GM18861 (cell line): ENCODE measurements around the gene ZDHHC19.
A peak's percentile ranks its signal among the peaks of the same experiment; 100 is the strongest.
"Not testable (repeated sequence)": the region's sequence is repeated elsewhere in the genome, so short reads cannot be mapped to it uniquely, and the experiment has no call there.

ENCODE experiments used
- ATAC-seq: cut with Tn5 transposase; IDR thresholded peaks from one replicate; pipeline ENCODE4 v1.9.1; 2021; ENCODE audit not compliant: unreplicated experiment

The ZDHHC19 gene

DNA sequence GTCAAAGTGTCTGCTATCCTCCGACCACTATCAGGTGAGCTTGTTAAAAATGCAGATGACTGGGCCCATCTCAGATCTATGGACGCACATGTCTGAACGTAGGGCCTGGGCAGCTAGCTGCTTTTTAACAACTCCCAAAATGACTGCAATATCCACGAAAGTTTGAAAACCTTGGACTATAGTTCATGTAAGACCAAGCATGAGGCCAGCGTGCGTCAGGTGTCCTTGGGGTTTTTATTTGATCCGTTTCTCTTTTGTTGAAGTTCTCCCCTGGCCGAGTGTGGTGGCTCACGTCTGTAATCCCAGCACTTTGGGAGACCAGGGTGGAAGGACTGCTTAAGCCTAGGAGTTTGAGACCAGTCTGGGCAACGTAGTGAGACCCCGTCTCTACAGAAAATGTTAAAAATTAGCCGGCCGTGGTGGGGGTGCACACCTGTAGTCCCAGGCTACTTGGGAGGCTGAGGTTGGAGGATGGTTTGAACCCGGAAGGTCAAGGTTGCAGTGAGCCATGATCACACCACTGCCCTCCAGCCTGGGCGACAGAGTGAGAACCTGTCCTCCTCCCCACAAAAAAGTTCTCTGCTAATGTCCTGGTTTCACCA is 14.7 kb upstream of the ZDHHC19 start:
- no peak for ATAC-seq

DNA sequence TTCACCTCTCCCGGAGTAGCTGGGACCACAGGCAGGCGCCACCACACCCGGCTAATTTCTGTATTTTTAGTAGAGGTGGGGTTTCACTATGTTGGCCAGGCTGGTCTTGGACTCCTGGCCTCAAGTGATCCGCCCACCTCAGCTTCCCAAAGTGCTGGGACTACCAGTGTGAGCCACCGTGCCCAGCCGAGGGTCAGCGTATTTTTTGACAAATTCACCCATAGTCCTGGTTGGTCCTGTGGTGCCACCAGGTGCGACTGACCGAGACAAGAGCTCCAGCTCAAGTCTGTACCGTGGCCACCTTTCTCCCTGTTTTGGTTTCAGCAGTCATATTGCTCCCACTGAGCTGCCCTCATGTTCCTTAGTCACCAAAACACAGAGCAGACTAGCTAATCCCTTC is 13.9 kb upstream of the ZDHHC19 start:
- no peak for ATAC-seq

DNA sequence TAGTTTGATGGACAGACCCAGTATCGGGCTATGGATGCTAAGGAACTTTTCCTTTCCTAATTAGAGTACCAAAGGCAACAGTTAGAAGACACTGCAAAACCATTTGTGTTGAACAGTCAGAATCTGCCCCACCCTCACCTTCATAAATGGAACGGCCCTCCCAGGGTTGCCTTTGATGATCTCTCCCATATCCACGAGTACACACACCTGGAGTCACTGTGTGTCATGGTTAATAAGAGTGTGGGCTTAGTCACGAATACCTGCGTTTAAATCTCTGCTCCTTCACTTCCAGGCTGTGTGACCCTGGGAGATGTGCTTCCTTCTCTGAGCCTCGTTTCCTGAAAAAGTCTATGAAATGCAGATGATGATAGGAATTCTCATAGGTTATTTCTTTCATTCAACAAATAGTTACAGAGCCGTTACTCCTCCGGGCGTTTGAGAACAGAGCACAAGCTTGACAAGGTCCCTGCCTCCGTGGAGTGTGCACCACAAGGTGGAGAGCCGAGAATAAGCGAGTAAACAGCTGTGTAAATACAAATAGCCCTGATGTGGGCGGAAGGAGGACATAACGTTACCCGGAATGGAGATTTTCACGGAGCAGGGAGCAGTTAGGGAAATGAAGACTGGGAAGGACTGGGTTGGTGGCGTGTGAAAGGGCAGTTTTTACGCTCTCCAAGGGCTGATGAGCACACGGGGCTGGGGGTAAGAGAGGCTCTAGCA is 11.8 kb upstream of the ZDHHC19 start:
- no peak for ATAC-seq

DNA sequence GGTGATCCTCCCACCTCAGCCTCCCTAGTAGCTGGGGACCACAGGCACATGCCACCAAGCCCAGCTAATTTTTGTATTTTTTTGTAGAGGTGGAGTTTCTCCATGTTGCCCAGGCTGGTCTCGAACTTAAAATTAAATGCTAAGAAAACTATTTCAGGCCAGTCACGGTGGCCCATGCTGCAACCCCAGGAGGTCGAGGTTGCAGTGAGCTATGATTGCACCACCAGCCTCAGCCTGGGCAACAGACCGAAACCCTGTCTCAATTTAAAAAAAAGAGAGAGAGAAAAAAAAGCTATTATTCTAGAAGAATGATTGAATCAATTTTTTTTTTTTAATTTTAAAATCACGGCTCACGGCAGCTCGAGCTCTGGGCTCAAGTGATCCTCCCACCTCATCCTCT is 9.8 kb upstream of the ZDHHC19 start:
- ATAC-seq = no peak

DNA sequence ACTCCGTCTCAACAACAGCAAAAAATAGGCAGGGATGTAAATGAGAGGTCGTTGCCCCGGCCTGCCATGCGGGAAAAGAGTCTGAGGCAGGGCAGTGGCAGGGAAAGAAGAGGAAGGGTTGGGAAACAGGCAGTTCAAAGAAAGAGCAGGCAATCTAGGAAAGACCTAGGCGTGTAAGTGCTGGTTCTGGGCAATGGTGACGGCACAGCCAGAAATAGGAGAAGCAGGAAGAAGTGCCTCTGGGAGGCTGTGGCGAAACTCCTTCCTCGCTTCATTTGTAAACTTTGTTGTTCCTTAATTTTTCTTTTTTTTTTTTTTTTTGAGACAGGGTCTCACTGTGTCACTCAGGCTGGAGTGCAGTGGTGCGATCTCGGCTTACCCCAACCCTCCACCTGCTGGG is 9.4 kb upstream of the ZDHHC19 start:
- no peak for ATAC-seq

DNA sequence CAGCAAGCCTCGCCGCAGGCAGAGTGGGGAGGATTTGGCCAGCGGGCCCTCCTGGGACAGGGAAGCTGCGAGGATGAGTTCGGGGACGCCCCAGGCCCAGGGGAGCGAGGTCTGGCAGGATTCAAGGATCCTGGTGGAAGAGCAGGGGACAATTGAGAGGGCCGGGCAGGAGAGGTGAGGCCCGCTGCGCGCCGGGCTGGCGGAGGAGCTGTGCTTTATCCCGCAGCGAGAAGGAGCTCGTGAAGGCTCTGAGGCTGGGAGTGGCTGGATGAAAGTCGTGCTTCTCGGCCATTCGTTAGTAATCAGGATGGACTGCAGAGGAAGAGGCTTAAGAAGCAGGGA is 8.7 kb upstream of the ZDHHC19 start:
- no peak for ATAC-seq

DNA sequence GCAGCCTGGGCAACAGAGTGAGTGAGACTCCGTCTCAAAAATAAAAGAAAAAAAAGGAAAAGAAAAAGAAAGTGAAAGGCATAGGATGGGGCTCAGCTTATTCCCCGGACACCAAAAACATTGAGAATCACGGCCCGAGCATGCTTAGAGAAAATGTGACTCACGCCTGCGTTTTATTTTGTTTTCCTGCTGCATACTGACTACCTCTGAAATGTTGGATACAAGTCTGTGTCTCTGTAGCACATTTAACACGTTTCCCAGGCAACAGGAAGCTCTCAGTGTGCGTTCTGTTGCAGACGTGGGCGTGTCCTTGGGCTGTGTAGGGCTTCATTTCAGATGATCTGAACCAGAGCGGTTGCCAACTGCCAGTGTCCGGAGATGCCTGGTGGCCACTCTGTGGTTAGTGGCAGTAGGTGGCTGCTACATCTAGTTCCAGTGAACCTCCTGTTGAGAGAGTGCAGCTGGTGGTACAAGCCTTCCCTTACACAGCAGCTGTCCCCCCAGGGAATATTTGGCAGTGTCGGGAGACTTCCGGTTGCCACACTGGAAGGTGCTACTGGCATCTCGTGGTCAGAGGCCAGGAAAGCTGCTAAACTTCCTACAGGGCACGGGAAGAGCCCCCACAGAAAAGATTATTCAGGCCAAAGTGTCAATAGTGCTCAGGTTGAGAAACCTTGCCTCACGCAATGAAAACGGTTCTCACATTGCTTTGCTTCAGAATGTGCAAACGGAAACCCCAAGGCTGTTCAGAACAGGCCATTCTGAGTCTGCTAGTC is 8.2 kb upstream of the ZDHHC19 start:
- peak; percentile 76 for ATAC-seq

DNA sequence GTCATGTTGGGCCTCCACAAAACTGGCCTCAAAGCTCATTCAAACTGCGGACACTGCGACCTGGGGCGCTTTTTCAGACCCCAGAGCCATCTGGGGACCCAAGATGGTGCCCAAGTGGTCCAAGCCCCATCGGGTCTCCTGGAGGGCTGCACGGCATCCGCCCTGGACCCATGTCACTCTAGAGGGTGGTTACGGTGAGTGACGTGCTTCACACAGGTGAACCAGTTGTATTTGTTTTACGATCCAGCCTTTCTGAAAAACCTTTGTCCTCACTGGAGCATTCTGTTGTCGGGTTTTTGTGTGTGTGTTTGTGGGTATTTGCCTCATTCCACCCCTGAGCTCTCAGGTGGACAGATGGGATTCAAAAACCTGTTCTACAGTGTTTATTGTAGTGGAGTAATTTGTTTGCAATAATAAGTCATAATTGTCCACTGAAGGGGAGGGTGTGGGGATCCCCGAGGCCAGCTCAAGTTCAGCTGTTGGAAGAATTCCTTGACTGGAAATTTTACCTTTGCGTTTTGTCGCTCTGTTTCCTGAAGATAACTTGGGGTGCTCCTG is 7.0 kb upstream of the ZDHHC19 start:
- no peak for ATAC-seq

DNA sequence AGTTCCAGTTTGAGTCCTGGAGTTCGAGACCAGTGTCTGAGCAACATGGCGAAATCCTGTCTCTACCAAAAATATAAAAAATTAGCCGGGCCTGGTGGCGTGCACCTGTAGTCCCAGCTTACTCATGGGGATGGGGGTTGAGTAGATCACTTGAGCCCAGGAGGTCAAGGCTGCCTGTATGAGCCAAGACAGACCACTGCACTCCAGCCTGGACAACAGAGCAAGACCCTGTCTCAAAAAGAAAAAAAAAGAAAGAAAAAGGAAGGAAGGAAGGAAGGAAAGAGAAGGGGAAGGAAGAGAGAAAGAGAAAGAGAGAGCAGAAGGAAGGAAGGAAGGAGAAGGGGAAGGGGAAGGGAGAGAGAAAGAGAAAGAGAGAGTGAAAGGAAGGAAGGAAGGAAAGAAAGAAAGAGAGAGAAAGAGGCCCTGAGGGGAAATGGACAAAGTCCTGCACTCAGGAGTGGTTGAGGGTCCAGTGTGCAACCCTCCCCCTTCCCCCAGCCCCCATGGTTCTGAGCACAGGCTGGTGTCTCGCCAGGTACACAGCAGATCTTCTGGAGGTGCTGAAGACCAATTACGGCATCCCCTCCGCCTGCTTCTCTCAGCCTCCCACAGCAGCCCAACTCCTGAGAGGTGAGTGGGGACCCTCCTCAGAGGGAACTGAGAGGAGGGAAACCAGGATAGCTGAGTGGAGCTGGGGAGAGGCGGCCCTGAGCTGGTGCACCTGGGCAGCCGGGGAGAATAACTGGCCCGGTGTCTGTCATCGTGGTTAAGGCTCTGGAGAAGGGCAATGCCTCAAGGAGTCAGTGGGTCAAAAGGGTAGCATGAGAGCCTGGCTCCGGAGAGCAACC is 6.3 kb upstream of the ZDHHC19 start:
- ATAC-seq = no peak

DNA sequence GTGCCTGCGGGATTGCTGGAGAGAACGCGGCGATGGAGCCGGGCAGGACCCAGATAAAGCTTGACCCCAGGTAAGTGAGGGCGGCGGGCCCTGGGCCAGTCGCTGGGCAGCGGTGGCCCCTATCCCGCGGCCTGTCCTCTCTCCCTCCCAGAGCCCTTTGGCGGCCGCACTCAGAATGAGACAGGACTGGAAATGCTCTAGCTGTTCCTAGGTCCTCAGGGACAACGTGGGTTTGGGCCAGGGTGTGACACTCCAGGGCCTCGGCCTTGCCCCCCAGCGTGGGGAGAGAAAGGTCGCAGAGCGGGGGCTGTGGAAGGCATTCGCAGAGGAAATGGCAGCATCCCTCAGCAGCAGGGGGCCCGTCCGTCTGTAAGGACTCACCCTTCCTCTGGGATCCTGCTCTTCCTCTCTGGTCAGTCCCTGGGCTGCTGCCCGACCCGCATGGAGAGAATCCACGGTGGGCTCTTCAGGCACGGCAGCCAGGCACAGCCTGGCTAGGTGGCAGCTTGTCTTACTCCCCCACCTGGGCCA is 5.5 kb upstream of the ZDHHC19 start:
- ATAC-seq = no peak

DNA sequence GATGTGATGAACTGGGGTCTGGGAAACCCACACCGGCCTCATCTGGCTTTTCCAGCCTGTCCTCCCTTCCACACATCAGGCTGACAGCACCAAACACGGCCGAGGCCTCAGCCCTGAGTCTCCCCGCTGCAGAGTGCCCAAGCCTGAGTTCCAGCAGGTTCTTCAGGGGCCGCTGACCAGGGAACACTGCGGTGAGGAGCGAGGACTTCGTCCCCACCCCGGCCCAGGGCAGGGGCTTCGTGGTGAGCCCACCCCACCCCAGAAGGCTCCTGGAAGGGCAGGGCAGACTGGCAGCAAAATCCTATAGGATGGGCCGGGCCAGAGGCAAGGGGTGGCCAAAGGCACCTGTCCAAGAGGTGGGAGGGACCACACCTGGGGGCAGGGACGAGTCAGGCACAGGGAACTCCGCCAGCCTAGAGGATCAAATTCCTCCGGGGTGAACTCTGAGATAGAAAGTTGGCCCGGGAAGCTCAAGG is 4.9 kb upstream of the ZDHHC19 start, which contains the start of gene SLC51A:
Gene SLC51A, plus strand, starts transcription at position 446 of the 476 bp plus-strand sequence. CDS start 179 bp downstream, outside the sequence.
- ATAC-seq = no peak

DNA sequence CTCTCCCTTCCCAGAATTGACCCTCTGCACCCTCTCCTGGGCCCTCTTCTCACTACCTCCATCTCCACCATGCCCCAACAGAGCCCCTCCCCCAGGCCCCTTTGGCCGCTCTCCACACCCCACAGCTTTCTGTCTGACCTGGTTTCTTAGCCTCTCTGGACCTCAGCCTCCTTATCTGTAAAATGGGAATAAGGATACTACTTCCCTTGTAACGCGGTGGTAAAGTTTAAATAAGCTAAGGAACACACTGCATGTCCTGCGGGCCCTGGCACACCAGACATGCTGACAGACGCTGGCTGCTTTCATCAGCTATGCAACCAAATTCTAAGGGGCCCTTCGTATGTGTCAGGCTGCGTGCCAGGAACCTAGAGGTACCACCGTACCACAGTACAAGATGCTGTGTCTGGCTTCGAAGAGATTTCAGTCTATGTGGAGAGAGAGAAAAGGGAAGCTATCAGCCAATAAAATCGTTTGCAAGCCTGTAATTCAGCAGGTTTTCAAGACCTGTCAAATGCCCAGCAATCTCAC is 4.4 kb upstream of the ZDHHC19 start:
- no peak for ATAC-seq

DNA sequence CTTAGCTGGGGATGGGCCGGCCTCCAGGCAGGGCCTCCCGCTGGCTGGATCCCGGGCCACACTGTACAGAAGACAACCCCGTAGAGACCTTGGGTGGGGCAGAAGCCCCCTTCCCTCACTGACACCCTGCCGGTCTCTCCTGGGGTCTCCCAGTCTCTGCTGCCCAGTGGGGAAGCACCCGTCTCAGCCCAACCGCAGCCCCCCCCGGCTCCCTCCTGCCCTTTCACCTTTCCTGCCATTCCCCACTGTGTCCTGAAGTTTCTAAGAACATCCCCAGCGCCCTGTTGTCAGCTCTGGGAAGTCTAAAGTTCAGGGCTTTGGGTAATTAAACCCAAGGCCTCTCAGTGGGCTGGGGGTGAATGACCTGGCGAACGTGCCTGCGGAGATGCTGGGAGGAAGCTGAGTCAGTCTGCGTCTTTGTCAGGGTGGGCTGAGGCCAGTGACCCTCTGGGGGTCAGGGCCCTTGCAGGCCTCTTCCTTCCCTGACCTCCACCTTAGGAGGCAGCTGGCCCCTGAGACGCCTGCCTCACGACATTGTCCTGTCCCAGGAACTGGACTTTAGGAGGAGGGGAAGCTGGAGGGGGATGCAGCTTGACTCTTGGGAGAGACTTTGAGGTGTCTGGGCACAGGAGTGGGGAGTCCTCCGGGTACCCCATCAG is 3.7 kb upstream of the ZDHHC19 start:
- no peak for ATAC-seq

DNA sequence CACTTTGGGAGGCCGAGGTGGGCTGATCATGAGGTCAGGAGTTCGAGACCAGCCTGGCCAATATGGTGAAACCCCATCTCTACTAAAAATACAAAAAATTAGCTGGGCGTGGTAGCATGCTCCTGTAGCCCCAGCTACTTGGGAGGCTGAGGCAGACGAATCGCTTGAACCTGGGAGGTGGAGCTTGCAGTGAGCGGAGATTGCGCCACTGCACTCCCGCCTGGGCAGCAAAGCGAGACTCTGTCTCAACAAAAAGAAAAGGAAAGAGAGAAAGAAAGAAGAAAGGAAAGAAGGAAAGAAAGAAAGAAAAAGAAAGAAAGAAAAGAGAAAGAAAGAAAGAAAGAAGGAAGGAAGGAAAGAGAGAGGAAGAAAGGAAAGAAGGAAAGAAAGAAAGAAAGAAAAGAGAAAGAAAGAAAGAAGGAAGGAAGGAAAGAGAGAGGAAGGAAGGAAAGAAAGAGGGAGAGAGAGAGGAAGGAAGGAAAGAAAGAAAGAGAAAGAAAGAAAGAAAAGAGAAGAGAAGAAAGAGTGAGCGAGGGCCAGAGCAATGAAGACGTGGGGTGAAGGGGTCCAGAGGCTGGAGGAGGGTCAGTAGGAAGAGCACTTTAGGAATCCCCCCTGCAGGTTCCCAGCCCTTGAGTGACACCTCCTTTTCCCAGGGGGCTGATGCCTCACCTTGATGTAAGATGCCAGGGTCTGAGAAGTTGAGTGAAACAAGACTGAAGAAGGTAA is 1.1 kb downstream of the ZDHHC19 start:
- not testable (repeated sequence) for ATAC-seq

DNA sequence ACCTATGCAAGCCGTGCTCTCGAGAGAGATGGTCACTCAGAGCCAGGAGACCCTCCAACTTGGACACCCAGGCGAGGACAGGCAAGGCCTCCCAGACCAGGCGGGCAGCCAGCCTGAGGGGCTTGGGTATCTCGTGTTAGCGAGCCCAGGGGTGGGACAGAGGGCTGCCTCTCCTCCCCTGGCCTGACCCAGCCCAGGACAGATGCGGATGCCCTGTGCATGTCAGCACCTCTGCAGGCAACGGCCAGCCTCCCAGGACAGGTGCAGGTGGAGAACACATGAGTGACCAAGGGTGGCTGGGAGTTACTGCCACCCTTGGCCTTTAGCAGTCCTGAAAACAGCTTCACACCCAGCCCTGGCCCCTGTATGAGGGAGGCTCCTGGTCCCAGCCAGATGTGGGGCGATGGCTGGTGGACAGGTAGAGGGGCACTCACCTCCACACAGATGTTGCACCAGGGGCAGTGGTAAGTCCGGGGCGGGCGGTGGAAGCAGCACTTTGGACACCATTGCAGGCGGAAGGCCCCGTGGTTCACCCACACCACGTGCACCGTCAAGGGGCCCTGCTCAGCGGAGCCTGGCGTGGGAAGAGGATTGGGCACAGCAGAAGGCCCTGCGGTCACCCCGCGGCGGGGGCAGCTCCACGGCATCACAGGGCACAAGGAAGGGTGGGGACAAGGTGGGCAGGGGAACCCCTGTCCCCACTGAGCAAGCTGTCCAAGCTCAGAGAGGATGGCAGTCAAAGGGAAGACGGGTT is 2.1 kb downstream of the ZDHHC19 start:
- ATAC-seq = no peak

DNA sequence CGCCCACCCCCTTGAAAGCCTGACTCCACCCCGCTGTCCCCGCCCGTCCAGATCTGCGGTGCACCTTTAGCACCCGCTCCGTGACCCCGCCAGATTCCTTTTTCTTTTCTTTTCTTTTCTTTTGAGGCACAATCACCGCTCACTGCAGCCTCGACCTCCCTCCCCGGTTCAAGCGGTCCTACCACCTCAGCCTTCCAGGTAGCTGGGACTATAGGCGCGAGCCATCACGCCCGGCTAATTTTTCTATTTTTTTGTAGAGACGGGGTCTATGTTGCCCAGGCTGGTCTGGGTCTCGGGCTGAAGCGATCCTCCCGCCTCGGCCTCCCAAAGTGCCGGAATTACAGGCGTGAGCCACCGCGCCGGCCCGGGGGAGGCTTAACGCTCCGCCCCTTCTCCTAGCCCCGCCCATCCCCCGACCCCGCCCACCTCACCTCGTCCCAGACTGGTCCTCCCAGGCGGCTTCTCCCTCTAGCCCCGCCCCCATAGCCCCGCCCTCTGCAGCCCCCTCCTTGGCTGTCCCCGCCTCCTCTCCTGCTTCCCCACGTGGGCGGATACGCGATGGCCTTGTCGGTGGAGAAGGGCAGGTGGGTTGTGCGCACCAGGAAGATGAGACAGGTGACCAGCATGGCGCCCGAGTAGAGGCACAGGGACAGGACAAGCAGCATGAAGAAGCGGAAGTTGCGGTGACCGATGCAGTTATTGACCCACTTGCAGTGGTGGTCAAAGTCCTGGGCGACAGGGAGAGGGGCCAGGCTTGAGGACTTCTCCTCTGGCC is 3.2 kb downstream of the ZDHHC19 start:
- ATAC-seq = no peak

DNA sequence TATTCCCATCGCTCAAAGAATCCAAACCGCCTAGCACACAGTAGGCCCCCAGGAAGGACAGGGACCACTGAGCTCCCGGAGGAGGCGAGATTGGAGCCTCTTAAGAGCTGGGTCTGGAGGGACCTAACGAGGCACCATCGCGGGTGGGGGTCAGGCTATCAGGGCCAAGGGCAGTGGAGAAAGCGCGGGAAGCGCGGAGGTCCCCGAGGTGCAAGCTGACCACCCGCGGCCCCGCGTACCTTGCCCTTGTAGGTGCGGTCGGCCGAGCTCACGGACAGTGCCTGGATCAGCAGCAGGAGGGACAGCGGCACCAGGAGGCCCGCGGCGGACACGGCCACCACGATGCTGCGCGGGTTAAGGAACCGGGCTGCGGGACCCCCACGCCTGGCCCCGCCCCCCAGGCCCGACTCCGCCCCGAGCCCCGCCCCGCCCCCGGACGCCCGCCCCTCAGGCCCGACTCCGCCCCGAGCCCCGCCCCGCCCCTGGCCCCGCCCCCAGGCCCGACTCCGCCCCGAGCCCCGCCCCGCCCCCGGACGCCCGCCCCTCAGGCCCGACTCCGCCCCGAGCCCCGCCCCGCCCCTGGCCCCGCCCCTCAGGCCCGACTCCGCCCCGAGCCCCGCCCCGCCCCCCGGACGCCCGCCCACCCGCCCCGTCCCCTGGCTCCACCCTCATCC is 3.9 kb downstream of the ZDHHC19 start:
- ATAC-seq = no peak
